ENCODE results near the gene TRMO.

Gene TRMO

GRCh38 chr9:97936998-97937397, 14.7 kb upstream of the TRMO start:
- Histone ChIP-seq H3K27me3 (ENCODE audit: control insufficient read depth, insufficient read depth, low read length) (peaks cover 84% of the 10 kb centered on the region), H3K4me1 (ENCODE audit: control insufficient read depth, low read depth, low read length) (no peaks in the 10 kb centered on the region), H3K4me3 (ENCODE audit: low read length) (no peak overlapping the region), H3K9ac (ENCODE audit: low read length) (no peak overlapping the region), H3K9me3 (ENCODE audit: control insufficient read depth, low read depth, low read length) (no peaks in the 10 kb centered on the region), H3K27ac (ENCODE audit: low read length) (no peak overlapping the region), H3K36me3 (ENCODE audit: control insufficient read depth, low read depth, low read length) (no peaks in the 10 kb centered on the region)

GRCh38 chr9:97935276-97935675, 13.0 kb upstream of the TRMO start:
- Histone ChIP-seq H3K4me1 (ENCODE audit: control insufficient read depth, low read depth, low read length) (no peaks in the 10 kb centered on the region), H3K27me3 (ENCODE audit: control insufficient read depth, insufficient read depth, low read length) (peaks cover 84% of the 10 kb centered on the region)

GRCh38 chr9:97934321-97935115, 12.2 kb upstream of the TRMO start:
- Histone ChIP-seq H3K27me3 (ENCODE audit: control insufficient read depth, insufficient read depth, low read length) (peaks cover 84% of the 10 kb centered on the region), H3K9ac (ENCODE audit: low read length) (no peak overlapping the region)

More at GRCh38 chr9:97935276-97935675, 13.0 kb upstream of the TRMO start:
- Histone ChIP-seq H3K4me3 (ENCODE audit: low read length) (no peak overlapping the region), H3K36me3 (ENCODE audit: control insufficient read depth, low read depth, low read length) (no peaks in the 10 kb centered on the region), H3K9me3 (ENCODE audit: control insufficient read depth, low read depth, low read length) (no peaks in the 10 kb centered on the region), H3K9ac (ENCODE audit: low read length) (no peak overlapping the region), H3K27ac (ENCODE audit: low read length) (no peak overlapping the region)

GRCh38 chr9:97933297-97933998, 11.1 kb upstream of the TRMO start:
- no peak overlapping the region for H3K4me3 ChIP-seq (ENCODE audit: low read length)
- no peaks in the 10 kb centered on the region for H3K36me3 ChIP-seq (ENCODE audit: control insufficient read depth, low read depth, low read length)
- peaks cover 82% of the 10 kb centered on the region for H3K27me3 ChIP-seq (ENCODE audit: control insufficient read depth, insufficient read depth, low read length)
- H3K9ac ChIP-seq (ENCODE audit: low read length): no peak overlapping the region
- no peaks in the 10 kb centered on the region for H3K4me1 ChIP-seq (ENCODE audit: control insufficient read depth, low read depth, low read length)
- H3K27ac ChIP-seq (ENCODE audit: low read length): no peak overlapping the region
- H3K9me3 ChIP-seq (ENCODE audit: control insufficient read depth, low read depth, low read length): no peaks in the 10 kb centered on the region

More at GRCh38 chr9:97934321-97935115, 12.2 kb upstream of the TRMO start:
- no peaks in the 10 kb centered on the region for H3K36me3 ChIP-seq (ENCODE audit: control insufficient read depth, low read depth, low read length)
- H3K27ac ChIP-seq (ENCODE audit: low read length): no peak overlapping the region
- H3K4me1 ChIP-seq (ENCODE audit: control insufficient read depth, low read depth, low read length): no peaks in the 10 kb centered on the region
- H3K4me3 ChIP-seq (ENCODE audit: low read length): no peak overlapping the region
- no peaks in the 10 kb centered on the region for H3K9me3 ChIP-seq (ENCODE audit: control insufficient read depth, low read depth, low read length)

- H3K9me3 ChIP-seq (ENCODE audit: control insufficient read depth, low read depth, low read length): no peaks in the 10 kb centered on the region
- no peak overlapping the region for H3K27ac ChIP-seq (ENCODE audit: low read length)
- H3K27me3 ChIP-seq (ENCODE audit: control insufficient read depth, insufficient read depth, low read length): peaks cover 79% of the 10 kb centered on the region
- H3K9ac ChIP-seq (ENCODE audit: low read length): no peak overlapping the region
- no peaks in the 10 kb centered on the region for H3K4me1 ChIP-seq (ENCODE audit: control insufficient read depth, low read depth, low read length)
- no peaks in the 10 kb centered on the region for H3K36me3 ChIP-seq (ENCODE audit: control insufficient read depth, low read depth, low read length)
- H3K4me3 ChIP-seq (ENCODE audit: low read length): no peak overlapping the region
Observed at GRCh38 chr9:97930972-97931371, 8.7 kb upstream of the TRMO start.

GRCh38 chr9:97928986-97929604, 6.8 kb upstream of the TRMO start:
- peaks cover 80% of the 10 kb centered on the region for H3K27me3 ChIP-seq (ENCODE audit: control insufficient read depth, insufficient read depth, low read length)
- no peaks in the 10 kb centered on the region for H3K36me3 ChIP-seq (ENCODE audit: control insufficient read depth, low read depth, low read length)
- no peak overlapping the region for H3K4me3 ChIP-seq (ENCODE audit: low read length)
- H3K4me1 ChIP-seq (ENCODE audit: control insufficient read depth, low read depth, low read length): no peaks in the 10 kb centered on the region
- no peak overlapping the region for H3K27ac ChIP-seq (ENCODE audit: low read length)
- H3K9me3 ChIP-seq (ENCODE audit: control insufficient read depth, low read depth, low read length): no peaks in the 10 kb centered on the region
- no peak overlapping the region for H3K9ac ChIP-seq (ENCODE audit: low read length)

GRCh38 chr9:97925497-97926334, 3.4 kb upstream of the TRMO start:
- no peak overlapping the region for H3K4me3 ChIP-seq (ENCODE audit: low read length)
- H3K27ac ChIP-seq (ENCODE audit: low read length): no peak overlapping the region
- H3K27me3 ChIP-seq (ENCODE audit: control insufficient read depth, insufficient read depth, low read length): peaks cover 77% of the 10 kb centered on the region
- peaks cover 4% of the 10 kb centered on the region for H3K4me1 ChIP-seq (ENCODE audit: control insufficient read depth, low read depth, low read length)
- H3K9ac ChIP-seq (ENCODE audit: low read length): no peak overlapping the region
- no peaks in the 10 kb centered on the region for H3K9me3 ChIP-seq (ENCODE audit: control insufficient read depth, low read depth, low read length)
- H3K36me3 ChIP-seq (ENCODE audit: control insufficient read depth, low read depth, low read length): no peaks in the 10 kb centered on the region

GRCh38 chr9:97924386-97924785, 2.1 kb upstream of the TRMO start:
- peaks cover 75% of the 10 kb centered on the region for H3K27me3 ChIP-seq (ENCODE audit: control insufficient read depth, insufficient read depth, low read length)
- H3K4me1 ChIP-seq (ENCODE audit: control insufficient read depth, low read depth, low read length): peaks cover 4% of the 10 kb centered on the region
- H3K9ac ChIP-seq (ENCODE audit: low read length): no peak overlapping the region
- no peak overlapping the region for H3K27ac ChIP-seq (ENCODE audit: low read length)
- no peaks in the 10 kb centered on the region for H3K9me3 ChIP-seq (ENCODE audit: control insufficient read depth, low read depth, low read length)
- H3K36me3 ChIP-seq (ENCODE audit: control insufficient read depth, low read depth, low read length): no peaks in the 10 kb centered on the region
- no peak overlapping the region for H3K4me3 ChIP-seq (ENCODE audit: low read length)

- no peak overlapping the region for H3K27ac ChIP-seq (ENCODE audit: low read length)
Observed at GRCh38 chr9:97923529-97924108, 1.3 kb upstream of the TRMO start.

GRCh38 chr9:97919217-97919813, 3.0 kb downstream of the TRMO start:
- no peak overlapping the region for H3K27ac ChIP-seq (ENCODE audit: low read length)
- H3K27me3 ChIP-seq (ENCODE audit: control insufficient read depth, insufficient read depth, low read length): peaks cover 33% of the 10 kb centered on the region
- no peaks in the 10 kb centered on the region for H3K9me3 ChIP-seq (ENCODE audit: control insufficient read depth, low read depth, low read length)
- H3K4me1 ChIP-seq (ENCODE audit: control insufficient read depth, low read depth, low read length): peaks cover 4% of the 10 kb centered on the region
- no peak overlapping the region for H3K9ac ChIP-seq (ENCODE audit: low read length)
- no peak overlapping the region for H3K4me3 ChIP-seq (ENCODE audit: low read length)
- no peaks in the 10 kb centered on the region for H3K36me3 ChIP-seq (ENCODE audit: control insufficient read depth, low read depth, low read length)

More at GRCh38 chr9:97923529-97924108, 1.3 kb upstream of the TRMO start:
- H3K9me3 ChIP-seq (ENCODE audit: control insufficient read depth, low read depth, low read length): no peaks in the 10 kb centered on the region
- H3K9ac ChIP-seq (ENCODE audit: low read length): no peak overlapping the region
- no peak overlapping the region for H3K4me3 ChIP-seq (ENCODE audit: low read length)
- H3K27me3 ChIP-seq (ENCODE audit: control insufficient read depth, insufficient read depth, low read length): peaks cover 67% of the 10 kb centered on the region
- no peaks in the 10 kb centered on the region for H3K36me3 ChIP-seq (ENCODE audit: control insufficient read depth, low read depth, low read length)
- H3K4me1 ChIP-seq (ENCODE audit: control insufficient read depth, low read depth, low read length): peaks cover 4% of the 10 kb centered on the region

All from iPS-18a (cell line).